Esophagus squamous epithelium (tissue), 5 donors: ENCODE measurements around the gene MOGAT1. TPM values are rescaled to one million over a fixed set of nuclear protein-coding genes. Genes with fewer than 3 reads are reported as not detected.

Experiments
- DNase-seq: peaks from one replicate; lab custom pipeline; 2025; lab: John Stamatoyannopoulos, UW
- H3K27ac ChIP-seq, 4 donors: fragments of 200-600 bp; sonication (generic); one replicate each; pipeline ENCODE4 v1.5.1; 2016 to 2019; ENCODE audit warnings: mild to moderate bottlenecking in 1 of 4
- H3K27me3 ChIP-seq, 4 donors: fragments of 200-600 bp; sonication (generic); 1 replicate in 3 of 4; 2 replicates in 1 of 4; pipeline versions ENCODE4 v1.5.1 to v1.6.0; 2017 to 2021; ENCODE audit warnings: antibody characterized with exemption in 1 of 4
- H3K36me3 ChIP-seq, 3 donors: fragments of 200-600 bp; sonication (generic); one replicate each; pipeline ENCODE4 v1.5.1; 2016 to 2019
- H3K4me1 ChIP-seq, 3 donors: fragments of 200-600 bp; sonication (generic); one replicate each; pipeline ENCODE4 v1.5.1; 2017 to 2019
- H3K4me3 ChIP-seq, 4 donors: fragments of 200-600 bp; sonication (generic); 1 replicate in 3 of 4; 2 replicates in 1 of 4; pipeline ENCODE4 v1.5.1; 2016 to 2019; ENCODE audit warnings: mild to moderate bottlenecking in 2 of 4, moderate library complexity in 1 of 4
- H3K9me3 ChIP-seq, 3 donors: fragments of 200-600 bp; sonication (generic); one replicate each; pipeline ENCODE4 v1.5.1; 2016 to 2019
- POLR2A ChIP-seq, 4 donors: fragments of 450-650 bp; IDR thresholded peaks; one replicate each; pipeline ENCODE4 v1.6.1; 2017; ENCODE audit warnings: antibody characterized with exemption in 4 of 4, mild to moderate bottlenecking in 4 of 4, moderate library complexity in 3 of 4
- WGBS, 2 donors: methylation state at CpG; one replicate each; pipeline ENCODE4 v1.1.5; 2018; 5-methylcytosine and 5-hydroxymethylcytosine counted together
- intact Hi-C: fragments of 100-400 bp; cut with DNase I; formaldehyde crosslinking; loops from one replicate; pipeline ENCODE4 v1.15.0; 2022
- total RNA-seq, 4 donors: library from RNA; depleted of rRNA; stranded (reverse); fragments of >200 nt; gene quantifications; one replicate each; pipeline ENCODE4 v1.1.0, GENCODE V29; 2016
- TF ChIP-seq, protein P1 (sequence below), 6 experiments: fragments of 450-650 bp in 4 of 6; fragments of 200-600 bp in 2 of 6; sonication (generic) in 2 of 6; IDR thresholded peaks; one replicate each; pipeline ENCODE4 v1.5.1; 2016 to 2019; ENCODE audit warnings: antibody characterized with exemption in 6 of 6, mild to moderate bottlenecking in 4 of 6, moderate library complexity in 4 of 6
- donor health status: DM: yes; HTN: yes; CAD: no.

MOGAT1 gene
- total RNA-seq, 4 donors from 2014 or later = not detected

DNA sequence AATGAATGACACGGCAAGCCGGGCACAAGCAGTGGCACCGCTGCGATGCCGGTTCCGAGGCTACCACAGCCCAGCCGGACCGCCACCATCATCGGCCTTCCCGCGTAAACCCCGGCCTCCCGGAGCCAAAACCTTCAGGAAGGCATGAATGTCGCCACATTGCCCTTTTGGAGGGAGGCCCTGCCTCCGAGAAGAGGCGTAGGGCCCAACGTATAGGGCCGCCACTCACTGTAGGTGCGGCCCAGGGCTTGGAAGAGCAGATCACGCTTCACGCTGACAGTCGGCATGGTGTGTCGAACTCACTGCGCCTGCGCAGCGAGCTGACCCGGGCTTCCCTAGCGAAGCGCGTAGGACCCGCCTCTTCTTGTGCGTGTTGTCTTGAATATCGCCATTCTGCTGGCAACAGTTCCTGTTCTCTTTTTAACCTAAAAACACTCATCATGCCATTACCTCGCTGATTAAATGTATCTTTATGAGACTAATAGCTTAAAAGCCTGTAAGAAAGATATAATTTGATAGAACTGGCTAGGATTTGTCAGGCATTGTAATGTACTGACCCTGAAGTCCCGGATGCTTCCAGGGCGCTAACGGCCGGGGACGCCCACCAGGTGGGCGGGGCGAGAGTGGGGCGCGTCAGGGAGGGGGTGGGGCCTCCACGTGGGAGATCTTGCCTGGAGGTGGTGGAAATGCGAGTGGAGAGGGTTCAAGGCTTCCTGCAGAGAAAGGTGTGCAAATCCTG lies 15.5 kb upstream of the MOGAT1 start, which contains the start of gene FARSB:
FARSB (minus strand) TSS at position 306 of the 739 bp plus-strand sequence; CDS start at position 287, 19 bp downstream.
- intact Hi-C loops = no loop called here
- no peaks in the 10 kb centered on the region for H3K9me3 ChIP-seq
- no peaks in the 10 kb centered on the region for H3K36me3 ChIP-seq
- peak within 1 kb of the TSS; percentile 79 to 93 (median 88) for H3K27ac ChIP-seq
- DNase-seq = peak; percentile 79
- no peaks in the 10 kb centered on the region for H3K27me3 ChIP-seq
- H3K4me3 ChIP-seq = peak within 1 kb of the TSS; percentile 48 to 88 (median 72)
- peak in 2 of 4 donors; percentile 28 to 69 for TF ChIP-seq POLR2A (IDR thresholded peaks at IDR 0.05)
- TF ChIP-seq, protein P1, sequence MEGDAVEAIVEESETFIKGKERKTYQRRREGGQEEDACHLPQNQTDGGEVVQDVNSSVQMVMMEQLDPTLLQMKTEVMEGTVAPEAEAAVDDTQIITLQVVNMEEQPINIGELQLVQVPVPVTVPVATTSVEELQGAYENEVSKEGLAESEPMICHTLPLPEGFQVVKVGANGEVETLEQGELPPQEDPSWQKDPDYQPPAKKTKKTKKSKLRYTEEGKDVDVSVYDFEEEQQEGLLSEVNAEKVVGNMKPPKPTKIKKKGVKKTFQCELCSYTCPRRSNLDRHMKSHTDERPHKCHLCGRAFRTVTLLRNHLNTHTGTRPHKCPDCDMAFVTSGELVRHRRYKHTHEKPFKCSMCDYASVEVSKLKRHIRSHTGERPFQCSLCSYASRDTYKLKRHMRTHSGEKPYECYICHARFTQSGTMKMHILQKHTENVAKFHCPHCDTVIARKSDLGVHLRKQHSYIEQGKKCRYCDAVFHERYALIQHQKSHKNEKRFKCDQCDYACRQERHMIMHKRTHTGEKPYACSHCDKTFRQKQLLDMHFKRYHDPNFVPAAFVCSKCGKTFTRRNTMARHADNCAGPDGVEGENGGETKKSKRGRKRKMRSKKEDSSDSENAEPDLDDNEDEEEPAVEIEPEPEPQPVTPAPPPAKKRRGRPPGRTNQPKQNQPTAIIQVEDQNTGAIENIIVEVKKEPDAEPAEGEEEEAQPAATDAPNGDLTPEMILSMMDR (IDR thresholded peaks at IDR 0.05) = no peak
- WGBS, 2 donors = 1 to 4% methylated on average over 13 to 19 of the region's 45 CpGs
- peaks cover 7 to 48% (median 19%) of the 10 kb centered on the region in 3 donors for H3K4me1 ChIP-seq

DNA sequence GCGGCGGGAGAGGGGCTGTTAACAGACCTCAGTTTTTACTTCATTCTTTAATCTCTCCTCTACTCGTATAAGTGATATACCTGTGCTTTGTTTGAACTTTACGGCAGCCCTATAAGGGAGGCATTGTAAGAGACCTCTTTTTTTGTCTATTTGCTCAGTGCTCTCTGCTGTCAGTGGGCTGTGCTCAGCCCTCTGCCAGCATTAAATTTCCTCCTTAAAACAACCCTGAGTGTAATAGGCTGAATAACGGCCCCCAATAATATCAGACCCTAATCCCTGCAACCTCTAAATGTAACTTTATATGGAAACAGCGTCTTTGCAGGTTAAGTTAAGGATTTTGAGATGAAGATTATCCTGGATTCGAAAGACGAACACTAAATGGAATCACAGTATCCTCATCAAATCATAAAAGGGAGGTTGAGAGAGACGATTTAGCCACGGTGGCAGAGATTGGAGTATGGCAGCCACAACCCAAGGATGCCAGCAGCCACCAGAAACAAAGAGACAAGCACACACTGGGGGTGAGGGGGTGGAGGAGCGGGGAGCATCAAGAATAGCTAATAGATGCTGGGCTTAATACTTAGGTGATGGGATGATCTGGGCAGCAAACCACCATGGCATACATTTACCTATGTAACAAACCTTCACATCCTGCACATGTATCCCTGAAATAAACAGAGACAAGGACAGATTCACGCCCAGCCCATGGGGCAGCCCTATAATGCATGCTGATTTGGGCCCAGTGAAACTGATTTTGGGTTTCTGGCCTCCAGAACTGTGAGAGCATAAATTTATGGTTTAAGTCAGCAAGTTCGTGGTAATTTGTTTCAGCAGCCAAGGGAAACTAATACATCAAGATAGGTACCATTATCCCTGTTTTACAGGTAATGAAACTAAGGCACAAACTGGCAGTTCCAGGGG lies 14.7 kb upstream of the MOGAT1 start:
- no peaks in the 10 kb centered on the region for H3K9me3 ChIP-seq
- no peak for TF ChIP-seq POLR2A (IDR thresholded peaks at IDR 0.05)
- TF ChIP-seq, protein P1 (IDR thresholded peaks at IDR 0.05) = no peak
- H3K4me1 ChIP-seq = peaks cover 7 to 44% (median 19%) of the 10 kb centered on the region in 3 donors
- peak overlapping the region; percentile 79 to 93 (median 88) for H3K27ac ChIP-seq
- H3K36me3 ChIP-seq = no peaks in the 10 kb centered on the region
- no peaks in the 10 kb centered on the region for H3K27me3 ChIP-seq
- WGBS, 2 donors = 17 to 24% methylated on average over 13 of the region's 13 CpGs
- intact Hi-C loops = no loop called here
- DNase-seq = no peak
- H3K4me3 ChIP-seq = peak overlapping the region; percentile 48 to 88 (median 72)

DNA sequence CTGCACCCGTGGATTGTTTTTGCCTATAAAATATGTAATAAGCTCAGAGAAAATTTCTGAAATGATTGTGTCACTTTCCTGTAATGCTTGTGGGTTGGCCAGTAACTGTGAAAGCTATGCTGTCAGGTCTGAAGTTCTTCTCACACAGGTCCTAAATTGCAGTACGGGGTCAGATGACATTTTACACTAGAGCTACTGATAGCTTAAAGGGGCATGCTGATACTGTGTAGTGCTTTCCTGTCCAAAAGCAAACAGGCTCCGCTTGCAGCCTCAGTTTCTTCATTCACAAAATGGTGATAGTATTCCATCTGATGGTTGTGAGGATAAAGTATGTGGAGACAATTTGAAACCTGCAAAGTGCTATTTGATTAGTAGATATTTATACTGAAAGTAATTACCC lies 8.0 kb upstream of the MOGAT1 start:
- no peak for TF ChIP-seq POLR2A (IDR thresholded peaks at IDR 0.05)
- TF ChIP-seq, protein P1 (IDR thresholded peaks at IDR 0.05) = no peak
- H3K9me3 ChIP-seq = no peaks in the 10 kb centered on the region
- WGBS, 2 donors = 84% methylated on average over 3 of the region's 3 CpGs
- H3K4me3 ChIP-seq = no peak overlapping the region
- no peaks in the 10 kb centered on the region for H3K27me3 ChIP-seq
- intact Hi-C loops = no loop called here
- H3K36me3 ChIP-seq = no peaks in the 10 kb centered on the region
- no peaks in the 10 kb centered on the region for H3K4me1 ChIP-seq
- no peak for DNase-seq
- H3K27ac ChIP-seq = no peak overlapping the region

DNA sequence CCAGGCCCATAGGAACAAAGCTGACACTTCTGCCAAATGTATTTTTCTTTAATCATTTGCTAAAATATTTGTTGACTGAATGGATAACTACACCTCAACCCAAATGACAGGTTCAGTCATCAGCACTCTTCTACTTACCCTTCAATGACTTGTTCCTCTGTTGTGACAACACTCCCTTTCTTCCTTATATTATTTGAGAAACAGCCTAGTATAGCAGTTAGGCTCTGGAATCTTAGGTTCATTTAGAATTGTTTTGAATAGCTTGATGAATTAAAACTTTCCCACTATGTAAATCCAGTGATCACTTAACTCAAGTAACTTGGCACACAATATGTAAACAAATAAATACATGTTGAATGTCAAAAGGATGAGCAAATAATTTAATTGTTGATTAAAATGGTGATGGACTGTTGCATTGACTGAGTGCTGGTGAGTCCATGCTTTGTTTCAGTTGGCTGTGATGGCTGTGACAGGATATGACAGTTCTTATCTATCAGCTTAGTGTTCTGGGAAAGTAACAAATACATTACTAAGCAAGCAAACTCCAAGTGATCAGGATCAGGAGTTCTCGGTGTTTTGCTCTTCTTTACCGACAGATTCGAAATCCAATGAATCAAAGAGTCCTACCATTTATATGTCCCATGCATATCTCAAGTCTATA lies 2.8 kb upstream of the MOGAT1 start:
- H3K27me3 ChIP-seq = peaks cover 0 to 27% (median 0%) of the 10 kb centered on the region in 4 donors
- TF ChIP-seq, protein P1 (IDR thresholded peaks at IDR 0.05) = no peak
- TF ChIP-seq POLR2A (IDR thresholded peaks at IDR 0.05) = no peak
- no peak overlapping the region for H3K4me3 ChIP-seq
- H3K9me3 ChIP-seq = no peaks in the 10 kb centered on the region
- intact Hi-C loops = no loop called here
- H3K4me1 ChIP-seq = peaks cover 7 to 20% (median 13%) of the 10 kb centered on the region in 3 donors
- no peak overlapping the region for H3K27ac ChIP-seq
- no peaks in the 10 kb centered on the region for H3K36me3 ChIP-seq
- WGBS, 2 donors = 92 to 99% methylated on average over 3 of the region's 3 CpGs
- DNase-seq = no peak
